Kidney (tissue), 14 donors: Measurements from ENCODE around the gene RPS6KA2. TPM values are rescaled to one million over a fixed set of nuclear protein-coding genes. Genes with fewer than 3 reads are reported as not detected.

Source experiments
- DNase-seq, 5 donors: peaks; one replicate each; pipeline ENCODE4 v3.0.0-alpha.2; 2013 to 2020
- FAIRE-seq: peaks from 2 replicates; lab custom pipeline; 2012; peaks lifted over from hg19 to GRCh38; lab: Jason Lieb, UNC
- H3K27ac ChIP-seq, 2 donors: one replicate each; pipeline ENCODE4 v1.7.0; 2013; ENCODE audit warnings: low read depth in 2 of 2, low read length in 2 of 2, inconsistent platforms in 1 of 2
- H3K27me3 ChIP-seq: one replicate; pipeline ENCODE4 v1.7.1; 2013; ENCODE audit warnings: low read length, inconsistent platforms; ENCODE audit not compliant: control insufficient read depth, insufficient read depth
- H3K36me3 ChIP-seq, 3 donors: one replicate each; pipeline versions ENCODE4 v1.7.0 to v1.7.1; 2013; ENCODE audit warnings: low read length in 3 of 3, control low read depth in 1 of 3, inconsistent platforms in 1 of 3; ENCODE audit not compliant: insufficient read depth in 3 of 3, control insufficient read depth in 2 of 3
- H3K4me1 ChIP-seq, 3 donors: one replicate each; pipeline versions ENCODE4 v1.7.0 to v1.7.1; 2013; ENCODE audit warnings: low read length in 3 of 3, inconsistent platforms in 1 of 3, low read depth in 1 of 3; ENCODE audit not compliant: control insufficient read depth in 2 of 3, insufficient read depth in 2 of 3
- H3K4me3 ChIP-seq, 3 donors: one replicate each; pipeline versions ENCODE4 v1.7.0 to v1.8.1; 2013; ENCODE audit warnings: low read length in 3 of 3, control low read depth in 1 of 3, inconsistent platforms in 1 of 3
- H3K9ac ChIP-seq, 3 donors: one replicate each; pipeline versions ENCODE4 v1.7.0 to v1.7.1; 2013; ENCODE audit warnings: low read length in 3 of 3, control low read depth in 1 of 3, inconsistent platforms in 1 of 3
- H3K9me3 ChIP-seq, 3 donors: one replicate each; pipeline versions ENCODE4 v1.7.0 to v1.7.1; 2013; ENCODE audit warnings: low read length in 3 of 3, control low read depth in 1 of 3, inconsistent platforms in 1 of 3; ENCODE audit not compliant: control insufficient read depth in 2 of 3, insufficient read depth in 1 of 3
- intact Hi-C: fragments of 100-400 bp; cut with DNase I; formaldehyde crosslinking; loops from one replicate; pipeline ENCODE4 v1.11.1; 2022
- polyA plus RNA-seq: library from polyadenylated mRNA; stranded (reverse); fragments of 350-450 nt; fragmentation: Illumina TruSeq; extraction: RNeasy Lipid Tissue Mini Kit (QIAGEN cat#74804); gene quantifications from one replicate; pipeline ENCODE4 v1.2.3, GENCODE V29; 2014; ENCODE audit warnings: low read depth, low replicate concordance; ENCODE audit not compliant: insufficient read depth
- total RNA-seq: library from RNA; stranded (reverse); fragmentation: NEBNext Ultra II Directional; extraction: Animal tissue kit (Norgen Biotek cat#: 25700); gene quantifications from one replicate; pipeline ENCODE4 v1.2.1, GENCODE V29; 2021
- TF ChIP-seq, protein P1 (sequence below): IDR thresholded peaks from 3 replicates; pipeline ENCODE4 v1.5.1; 2012; ENCODE audit warnings: mild to moderate bottlenecking, moderate library complexity, borderline replicate concordance; ENCODE audit not compliant: insufficient read depth; ENCODE audit errors: extremely low read depth
- donor health status: control.
- donor health status: control.
- donor health status: control.
- donor health status: control.
- donor health status: control.
- donor health status: DM: yes; HTN: yes; CAD: no.
- donor health status: Normal renal cell carcinoma (clear cell type).

RPS6KA2 gene
- total and polyA plus RNA-seq, 2 donors from 2014 or later: 12.3 to 61.2 TPM

DNA sequence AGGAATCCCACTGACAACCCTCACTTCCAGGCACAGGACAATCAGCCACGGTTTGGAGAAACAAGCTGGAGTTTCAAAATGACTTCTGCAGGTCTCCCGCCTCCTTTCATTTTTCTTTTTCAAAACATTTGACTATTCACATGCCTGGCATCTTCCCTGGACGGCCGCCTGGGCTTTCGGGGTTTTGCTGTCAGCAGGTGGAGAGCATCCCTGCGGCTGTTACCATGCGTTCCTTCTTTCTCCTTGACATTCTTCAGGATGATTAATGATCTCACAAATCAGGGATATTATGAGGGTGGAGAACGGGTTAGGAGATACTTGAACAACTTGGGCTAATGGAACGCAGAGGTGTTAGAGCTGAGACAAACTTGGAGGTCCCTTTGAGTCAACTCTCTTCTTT lies 101.5 kb downstream of the RPS6KA2 start:
- H3K4me1 ChIP-seq: no peaks in the 10 kb centered on the region
- no peaks in the 10 kb centered on the region for H3K9me3 ChIP-seq
- no peak overlapping the region for H3K4me3 ChIP-seq
- intact Hi-C loops: no loop called here
- no peak for FAIRE-seq
- TF ChIP-seq, protein P1, sequence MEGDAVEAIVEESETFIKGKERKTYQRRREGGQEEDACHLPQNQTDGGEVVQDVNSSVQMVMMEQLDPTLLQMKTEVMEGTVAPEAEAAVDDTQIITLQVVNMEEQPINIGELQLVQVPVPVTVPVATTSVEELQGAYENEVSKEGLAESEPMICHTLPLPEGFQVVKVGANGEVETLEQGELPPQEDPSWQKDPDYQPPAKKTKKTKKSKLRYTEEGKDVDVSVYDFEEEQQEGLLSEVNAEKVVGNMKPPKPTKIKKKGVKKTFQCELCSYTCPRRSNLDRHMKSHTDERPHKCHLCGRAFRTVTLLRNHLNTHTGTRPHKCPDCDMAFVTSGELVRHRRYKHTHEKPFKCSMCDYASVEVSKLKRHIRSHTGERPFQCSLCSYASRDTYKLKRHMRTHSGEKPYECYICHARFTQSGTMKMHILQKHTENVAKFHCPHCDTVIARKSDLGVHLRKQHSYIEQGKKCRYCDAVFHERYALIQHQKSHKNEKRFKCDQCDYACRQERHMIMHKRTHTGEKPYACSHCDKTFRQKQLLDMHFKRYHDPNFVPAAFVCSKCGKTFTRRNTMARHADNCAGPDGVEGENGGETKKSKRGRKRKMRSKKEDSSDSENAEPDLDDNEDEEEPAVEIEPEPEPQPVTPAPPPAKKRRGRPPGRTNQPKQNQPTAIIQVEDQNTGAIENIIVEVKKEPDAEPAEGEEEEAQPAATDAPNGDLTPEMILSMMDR: no peak
- H3K27ac ChIP-seq: no peak overlapping the region
- no peak overlapping the region for H3K9ac ChIP-seq
- H3K27me3 ChIP-seq: no peaks in the 10 kb centered on the region
- DNase-seq: no peak
- H3K36me3 ChIP-seq: peaks cover 0 to 1% (median 0%) of the 10 kb centered on the region in 3 donors

DNA sequence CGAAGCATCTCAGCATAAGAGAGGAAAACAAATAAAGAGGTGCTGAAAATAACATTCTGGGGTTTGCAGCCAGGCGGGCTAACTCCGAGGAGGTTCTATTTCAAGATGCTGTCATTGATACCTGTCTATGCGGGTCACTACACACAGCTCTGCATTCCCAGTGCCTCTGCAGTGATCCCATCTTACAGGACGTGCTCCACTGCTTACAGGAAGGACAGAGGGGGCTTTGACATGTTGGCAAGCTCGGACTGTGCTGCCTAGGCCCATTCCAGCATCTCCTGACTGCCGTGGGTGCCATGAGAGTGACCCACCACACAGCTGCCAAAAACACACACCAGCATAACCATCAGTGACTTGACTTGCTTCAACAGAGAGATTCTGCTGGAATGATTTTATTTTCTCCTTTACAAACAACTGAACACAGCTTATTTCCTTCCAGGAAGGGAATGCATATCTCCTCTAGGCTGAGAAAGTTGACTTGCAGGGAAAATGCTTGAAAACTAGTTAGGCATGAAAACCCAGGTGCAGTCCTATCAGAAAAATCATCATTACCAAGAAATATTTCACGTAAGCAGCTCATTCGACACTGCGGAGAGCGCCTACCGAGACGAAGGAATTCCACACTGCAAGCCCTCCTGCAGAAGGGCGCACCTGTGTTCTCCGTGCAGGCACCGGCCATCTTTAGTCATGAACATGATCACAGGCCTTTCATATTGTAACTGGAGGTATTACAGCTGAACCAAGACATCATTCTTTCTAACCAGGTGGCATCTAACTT lies 103.1 kb downstream of the RPS6KA2 start:
- no peaks in the 10 kb centered on the region for H3K9me3 ChIP-seq
- intact Hi-C loops: no loop called here
- TF ChIP-seq, protein P1: no peak
- no peaks in the 10 kb centered on the region for H3K4me1 ChIP-seq
- H3K9ac ChIP-seq: no peak overlapping the region
- no peaks in the 10 kb centered on the region for H3K36me3 ChIP-seq
- no peak overlapping the region for H3K27ac ChIP-seq
- FAIRE-seq (no peak), DNase-seq (peak in 4 of 5 donors; percentile 55 to 75 (median 64))
- H3K27me3 ChIP-seq: no peaks in the 10 kb centered on the region
- no peak overlapping the region for H3K4me3 ChIP-seq

DNA sequence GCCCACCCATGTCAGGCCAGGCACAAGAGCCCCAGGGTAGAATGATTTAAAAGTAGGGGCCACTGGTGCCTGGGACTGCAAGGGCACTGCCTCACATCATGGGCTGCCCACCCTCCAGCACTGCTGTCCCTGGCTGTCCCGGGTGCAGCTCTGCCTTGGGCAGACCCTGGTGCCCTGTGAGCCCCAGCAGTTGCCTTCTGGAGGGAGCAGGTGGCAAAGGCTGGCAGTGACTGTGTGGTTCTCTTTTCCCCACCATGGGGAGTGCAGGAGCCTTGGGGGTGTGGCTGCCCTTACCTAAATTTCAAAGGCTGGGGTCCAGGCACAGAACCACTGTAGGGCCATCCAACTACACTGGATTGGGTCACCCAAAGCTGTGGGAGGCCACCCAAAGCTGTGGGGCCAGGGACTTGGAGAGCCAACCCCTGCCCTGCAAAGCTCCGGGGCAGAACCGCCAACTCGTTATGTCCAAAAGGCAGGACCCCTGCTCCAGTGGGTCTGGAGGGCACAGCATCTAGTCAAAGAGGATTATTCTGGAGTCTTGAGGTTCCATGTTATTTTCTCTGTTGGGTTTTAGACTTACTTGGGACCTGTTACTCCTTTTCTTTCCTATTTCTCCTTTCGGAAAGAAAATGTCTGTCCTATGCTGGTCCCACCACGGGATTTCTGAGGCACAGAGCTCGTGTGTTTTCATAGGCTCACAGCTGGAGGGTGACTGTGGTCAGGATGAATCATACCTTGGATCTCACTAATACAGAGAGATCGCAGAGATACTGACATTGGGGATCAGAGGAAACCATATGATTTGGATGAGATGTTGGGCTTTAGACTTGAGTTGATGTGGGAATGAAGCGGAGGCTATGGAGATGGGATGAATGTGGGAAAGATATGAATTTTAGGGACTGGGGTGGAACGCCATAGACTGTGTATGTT lies 105.9 kb downstream of the RPS6KA2 start:
- H3K4me1 ChIP-seq: no peaks in the 10 kb centered on the region
- H3K27me3 ChIP-seq: no peaks in the 10 kb centered on the region
- H3K9ac ChIP-seq: no peak overlapping the region
- no peak for FAIRE-seq
- no peak overlapping the region for H3K27ac ChIP-seq
- no peaks in the 10 kb centered on the region for H3K36me3 ChIP-seq
- intact Hi-C loops: no loop called here
- TF ChIP-seq, protein P1: no peak
- DNase-seq: no peak
- H3K4me3 ChIP-seq: no peak overlapping the region
- no peaks in the 10 kb centered on the region for H3K9me3 ChIP-seq
